ENCODE data around the gene HSPBP1.

The HSPBP1 gene

GRCh38 chr19:55227241-55228014 lies 52.5 kb downstream of the HSPBP1 start:
- TF ChIP-seq GLIS3 (CRISPR knock-in tag; IDR thresholded peaks at IDR 0.05) (no peak), RARB (CRISPR knock-in tag; IDR thresholded peaks at IDR 0.05) (no peak), ESRRG (CRISPR knock-in tag; IDR thresholded peaks at IDR 0.05) (no peak), CSRNP3 (CRISPR knock-in tag; IDR thresholded peaks at IDR 0.05) (no peak), ZFP3 (CRISPR knock-in tag; IDR thresholded peaks at IDR 0.05) (no peak), ZNF565 (CRISPR knock-in tag; conservative IDR thresholded peaks at IDR 0.05; ENCODE audit: low read depth) (no peak), TSHZ2 (CRISPR knock-in tag; IDR thresholded peaks at IDR 0.05) (no peak), CREB5 (CRISPR knock-in tag; IDR thresholded peaks at IDR 0.05; ENCODE audit: low read depth) (no peak), ZNF70 (CRISPR knock-in tag; IDR thresholded peaks at IDR 0.05) (no peak), BACH2 (CRISPR knock-in tag; IDR thresholded peaks at IDR 0.05; ENCODE audit: borderline replicate concordance) (no peak), PPARA (CRISPR knock-in tag; IDR thresholded peaks at IDR 0.05; ENCODE audit: borderline replicate concordance) (no peak), ARNTL (CRISPR knock-in tag; IDR thresholded peaks at IDR 0.05; ENCODE audit: borderline replicate concordance, low read depth) (no peak), PATZ1 (CRISPR knock-in tag; IDR thresholded peaks at IDR 0.05; ENCODE audit: borderline replicate concordance) (no peak), ZNF8 (CRISPR knock-in tag; IDR thresholded peaks at IDR 0.05) (no peak), TOX (CRISPR knock-in tag; IDR thresholded peaks at IDR 0.05; ENCODE audit: borderline replicate concordance) (no peak)
- ATAC-seq = peak; percentile 13

- TF ChIP-seq ZNF70 (CRISPR knock-in tag; IDR thresholded peaks at IDR 0.05) (no peak), TSHZ2 (CRISPR knock-in tag; IDR thresholded peaks at IDR 0.05) (no peak), ARNTL (CRISPR knock-in tag; IDR thresholded peaks at IDR 0.05; ENCODE audit: borderline replicate concordance, low read depth) (no peak), ZC3H10 (CRISPR knock-in tag; IDR thresholded peaks at IDR 0.05) (no peak), ZNF565 (CRISPR knock-in tag; conservative IDR thresholded peaks at IDR 0.05; ENCODE audit: low read depth) (no peak), RARB (CRISPR knock-in tag; IDR thresholded peaks at IDR 0.05) (no peak), OSR1 (CRISPR knock-in tag; IDR thresholded peaks at IDR 0.05) (no peak), PATZ1 (CRISPR knock-in tag; IDR thresholded peaks at IDR 0.05; ENCODE audit: borderline replicate concordance) (no peak), TCF4 (CRISPR knock-in tag; IDR thresholded peaks at IDR 0.05; ENCODE audit: borderline replicate concordance) (no peak), CSDC2 (CRISPR knock-in tag; IDR thresholded peaks at IDR 0.05) (no peak)
- ATAC-seq = no peak
Measured at GRCh38 chr19:55226788-55227187, 53.1 kb downstream of the HSPBP1 start.

Data from SK-N-SH treated with all-trans-retinoic acid at 6 μM for 48 hours (cell line).